ENCODE measurements around the gene BCR.

GRCh38 chr22:23230348-23231068 is 50.2 kb downstream of the BCR start:
- TF ChIP-seq POLR2AphosphoS5 (IDR thresholded peaks at IDR 0.05) (no peak), CTCF (IDR thresholded peaks at IDR 0.05) (no peak), POLR2A (IDR thresholded peaks at IDR 0.05) (no peak)

Data from upper lobe of left lung (tissue), 4 donors.